Lung (tissue), 12 donors: ENCODE results near the gene SLC41A2. TPM values are rescaled to one million over a fixed set of nuclear protein-coding genes. Genes with fewer than 3 reads are reported as not detected.
A peak's percentile ranks its signal among the peaks of the same experiment; 100 is the strongest.

Experiments used
- ATAC-seq: fragments of 200-7000 bp; cut with Tn5 transposase; one replicate; pipeline ENCODE4 v1.9.1; 2020; ENCODE audit warnings: moderate number of reproducible peaks; ENCODE audit not compliant: insufficient read depth, low FRiP score
- DNase-seq, 3 donors: peaks; one replicate each; pipeline ENCODE4 v3.0.0-alpha.2; 2013 to 2017
- H3K27ac ChIP-seq, 2 donors: one replicate each; pipeline ENCODE4 v1.5.1; 2013; ENCODE audit warnings: mild to moderate bottlenecking in 2 of 2, moderate library complexity in 2 of 2, control low read depth in 1 of 2, inconsistent platforms in 1 of 2, low read depth in 1 of 2, low read length in 1 of 2
- H3K27me3 ChIP-seq, 3 donors: one replicate each; pipeline ENCODE4 v1.5.1; 2013; ENCODE audit warnings: low read length in 2 of 3; ENCODE audit not compliant: control insufficient read depth in 3 of 3, insufficient read depth in 3 of 3
- H3K36me3 ChIP-seq, 4 donors: one replicate each; pipeline ENCODE4 v1.5.1; 2013; ENCODE audit warnings: low read length in 4 of 4, mild to moderate bottlenecking in 1 of 4, moderate library complexity in 1 of 4; ENCODE audit not compliant: control insufficient read depth in 4 of 4, insufficient read depth in 4 of 4
- H3K4me1 ChIP-seq, 5 donors: one replicate each; pipeline ENCODE4 v1.5.1; 2013; ENCODE audit warnings: low read length in 5 of 5, mild to moderate bottlenecking in 2 of 5, moderate library complexity in 1 of 5; ENCODE audit not compliant: control insufficient read depth in 5 of 5, insufficient read depth in 5 of 5
- H3K4me3 ChIP-seq: one replicate; pipeline ENCODE4 v1.5.1; 2013; ENCODE audit warnings: mild to moderate bottlenecking, control low read depth, moderate library complexity
- H3K9ac ChIP-seq, 2 donors: one replicate each; pipeline ENCODE4 v1.5.1; 2013; ENCODE audit warnings: low read length in 2 of 2, control low read depth in 1 of 2; ENCODE audit not compliant: insufficient read depth in 1 of 2
- H3K9me3 ChIP-seq, 4 donors: one replicate each; pipeline ENCODE4 v1.5.1; 2013; ENCODE audit warnings: low read length in 3 of 4, mild to moderate bottlenecking in 1 of 4, moderate library complexity in 1 of 4; ENCODE audit not compliant: control insufficient read depth in 4 of 4, insufficient read depth in 3 of 4
- WGBS, 2 donors: extraction: QIAGEN DNeasy Blood & Tissue Kit; methylation state at CpG; one replicate each; pipeline ENCODE4 v1.1.7; 2013; 5-methylcytosine and 5-hydroxymethylcytosine counted together
- polyA plus RNA-seq, 2 donors: library from polyadenylated mRNA; stranded (reverse); fragments of 200-250 nt; gene quantifications; one replicate each; pipeline ENCODE4 v1.2.1, GENCODE V29; 2013
- total RNA-seq, 2 donors: library from RNA; depleted of rRNA in 1 of 2; stranded (reverse); fragments of >200 nt in 1 of 2; gene quantifications; one replicate each; pipeline ENCODE4 v1.2.1, GENCODE V29; 2014 to 2021
- TF ChIP-seq, protein P1 (sequence below): IDR thresholded peaks from 2 replicates; pipeline ENCODE4 v1.5.1; 2012; ENCODE audit warnings: mild to moderate bottlenecking; ENCODE audit errors: control extremely low read depth, extremely low read depth
- donor health status: control.
- donor health status: control.
- donor health status: Bipolar disorder and iron deficiency.
- donor health status: healthy.
- donor health status: DM: yes; HTN: yes; CAD: no.

The SLC41A2 gene
- total and polyA plus RNA-seq, 4 donors = 6.2 to 64.7 (median 24.7) TPM

GRCh38 chr12:104974626-104975290, 16.7 kb upstream of the SLC41A2 start:
- Histone ChIP-seq H3K4me3 (no peak overlapping the region), H3K4me1 (no peaks in the 10 kb centered on the region), H3K9ac (no peak overlapping the region), H3K27me3 (no peaks in the 10 kb centered on the region), H3K36me3 (no peaks in the 10 kb centered on the region), H3K27ac (no peak overlapping the region), H3K9me3 (no peaks in the 10 kb centered on the region)
- peak in 2 of 3 donors; percentile 40 to 42 for DNase-seq
- no peak for ATAC-seq
- TF ChIP-seq, protein P1, sequence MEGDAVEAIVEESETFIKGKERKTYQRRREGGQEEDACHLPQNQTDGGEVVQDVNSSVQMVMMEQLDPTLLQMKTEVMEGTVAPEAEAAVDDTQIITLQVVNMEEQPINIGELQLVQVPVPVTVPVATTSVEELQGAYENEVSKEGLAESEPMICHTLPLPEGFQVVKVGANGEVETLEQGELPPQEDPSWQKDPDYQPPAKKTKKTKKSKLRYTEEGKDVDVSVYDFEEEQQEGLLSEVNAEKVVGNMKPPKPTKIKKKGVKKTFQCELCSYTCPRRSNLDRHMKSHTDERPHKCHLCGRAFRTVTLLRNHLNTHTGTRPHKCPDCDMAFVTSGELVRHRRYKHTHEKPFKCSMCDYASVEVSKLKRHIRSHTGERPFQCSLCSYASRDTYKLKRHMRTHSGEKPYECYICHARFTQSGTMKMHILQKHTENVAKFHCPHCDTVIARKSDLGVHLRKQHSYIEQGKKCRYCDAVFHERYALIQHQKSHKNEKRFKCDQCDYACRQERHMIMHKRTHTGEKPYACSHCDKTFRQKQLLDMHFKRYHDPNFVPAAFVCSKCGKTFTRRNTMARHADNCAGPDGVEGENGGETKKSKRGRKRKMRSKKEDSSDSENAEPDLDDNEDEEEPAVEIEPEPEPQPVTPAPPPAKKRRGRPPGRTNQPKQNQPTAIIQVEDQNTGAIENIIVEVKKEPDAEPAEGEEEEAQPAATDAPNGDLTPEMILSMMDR = no peak
- WGBS, 2 donors = 69% methylated on average over 7 of the region's 7 CpGs

DNA sequence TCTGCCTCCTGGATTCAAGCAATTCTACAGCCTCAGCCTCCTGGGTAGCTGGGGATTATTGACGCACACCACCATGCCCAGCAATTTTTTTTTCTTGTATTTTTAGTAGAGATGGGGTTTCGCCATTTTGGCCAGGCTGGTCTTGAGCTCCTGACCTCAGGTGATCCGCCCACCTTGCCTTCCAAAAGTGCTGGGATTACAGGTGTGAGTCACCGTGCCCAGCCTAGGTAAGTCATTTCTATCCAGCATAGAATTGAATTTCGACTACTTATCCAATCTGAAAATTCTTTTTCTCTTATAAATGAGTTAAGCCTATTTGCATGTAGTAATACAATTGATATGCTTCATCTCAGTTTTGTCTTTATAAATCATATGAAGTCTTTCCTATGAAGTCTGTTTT, 15.2 kb upstream of the SLC41A2 start:
- Histone ChIP-seq H3K9ac (no peak overlapping the region), H3K9me3 (no peaks in the 10 kb centered on the region), H3K27ac (no peak overlapping the region), H3K36me3 (no peaks in the 10 kb centered on the region), H3K27me3 (no peaks in the 10 kb centered on the region), H3K4me1 (no peaks in the 10 kb centered on the region), H3K4me3 (no peak overlapping the region)
- TF ChIP-seq, protein P1 = no peak
- DNase-seq = no peak
- ATAC-seq = no peak
- 94 to 95% methylated on average over 5 of the region's 5 CpGs for WGBS, 2 donors

GRCh38 chr12:104971306-104971705, 13.2 kb upstream of the SLC41A2 start:
- no peak overlapping the region for H3K4me3 ChIP-seq
- no peaks in the 10 kb centered on the region for H3K4me1 ChIP-seq
- H3K27me3 ChIP-seq = peaks cover 0 to 3% (median 0%) of the 10 kb centered on the region in 3 donors
- TF ChIP-seq, protein P1 = no peak
- H3K9ac ChIP-seq = no peak overlapping the region
- no peaks in the 10 kb centered on the region for H3K36me3 ChIP-seq
- no peak for DNase-seq
- ATAC-seq = no peak
- 69 to 71% methylated on average over 5 of the region's 5 CpGs for WGBS, 2 donors
- H3K9me3 ChIP-seq = no peaks in the 10 kb centered on the region
- H3K27ac ChIP-seq = no peak overlapping the region

GRCh38 chr12:104969343-104969742, 11.3 kb upstream of the SLC41A2 start:
- Histone ChIP-seq H3K9me3 (no peaks in the 10 kb centered on the region), H3K9ac (no peak overlapping the region), H3K4me1 (no peaks in the 10 kb centered on the region), H3K27me3 (peaks cover 0 to 3% (median 0%) of the 10 kb centered on the region in 3 donors), H3K27ac (no peak overlapping the region), H3K4me3 (no peak overlapping the region), H3K36me3 (no peaks in the 10 kb centered on the region)
- DNase-seq = no peak
- TF ChIP-seq, protein P1 = no peak
- WGBS, 2 donors = 71 to 73% methylated on average over 3 of the region's 3 CpGs
- no peak for ATAC-seq
